ENCODE data around the gene CLEC9A.

DNA sequence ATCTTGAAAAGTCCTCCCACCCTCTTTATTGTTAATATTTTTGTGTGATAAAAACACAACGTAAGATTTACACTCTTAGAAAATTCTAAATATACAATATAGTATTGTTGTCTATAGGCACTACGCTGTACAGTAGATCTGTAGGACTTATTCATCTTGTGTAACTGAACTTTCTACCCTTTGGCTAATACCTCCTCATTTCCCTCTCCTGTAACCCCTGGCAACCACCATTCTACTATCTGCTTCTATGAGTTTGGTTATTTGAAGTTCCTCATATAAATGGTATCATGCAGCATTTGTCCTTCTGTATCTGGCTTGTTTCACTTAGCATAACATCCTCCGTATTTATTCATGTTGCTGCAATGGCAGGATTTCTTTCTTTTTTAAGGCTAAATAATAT is 5.2 kb upstream of the CLEC9A start:
- TF ChIP-seq, protein P1, sequence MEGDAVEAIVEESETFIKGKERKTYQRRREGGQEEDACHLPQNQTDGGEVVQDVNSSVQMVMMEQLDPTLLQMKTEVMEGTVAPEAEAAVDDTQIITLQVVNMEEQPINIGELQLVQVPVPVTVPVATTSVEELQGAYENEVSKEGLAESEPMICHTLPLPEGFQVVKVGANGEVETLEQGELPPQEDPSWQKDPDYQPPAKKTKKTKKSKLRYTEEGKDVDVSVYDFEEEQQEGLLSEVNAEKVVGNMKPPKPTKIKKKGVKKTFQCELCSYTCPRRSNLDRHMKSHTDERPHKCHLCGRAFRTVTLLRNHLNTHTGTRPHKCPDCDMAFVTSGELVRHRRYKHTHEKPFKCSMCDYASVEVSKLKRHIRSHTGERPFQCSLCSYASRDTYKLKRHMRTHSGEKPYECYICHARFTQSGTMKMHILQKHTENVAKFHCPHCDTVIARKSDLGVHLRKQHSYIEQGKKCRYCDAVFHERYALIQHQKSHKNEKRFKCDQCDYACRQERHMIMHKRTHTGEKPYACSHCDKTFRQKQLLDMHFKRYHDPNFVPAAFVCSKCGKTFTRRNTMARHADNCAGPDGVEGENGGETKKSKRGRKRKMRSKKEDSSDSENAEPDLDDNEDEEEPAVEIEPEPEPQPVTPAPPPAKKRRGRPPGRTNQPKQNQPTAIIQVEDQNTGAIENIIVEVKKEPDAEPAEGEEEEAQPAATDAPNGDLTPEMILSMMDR (IDR thresholded peaks at IDR 0.05 in 8 of 11, conservative IDR thresholded peaks at IDR 0.05 in 3 of 11): no peak
- no peak for TF ChIP-seq POLR2A (IDR thresholded peaks at IDR 0.05)
